ENCODE data around the gene ZCCHC3.
"Not testable (repeated sequence)": the region's sequence is repeated elsewhere in the genome, so short reads cannot be mapped to it uniquely, and the experiment has no call there.

ZCCHC3 gene

DNA sequence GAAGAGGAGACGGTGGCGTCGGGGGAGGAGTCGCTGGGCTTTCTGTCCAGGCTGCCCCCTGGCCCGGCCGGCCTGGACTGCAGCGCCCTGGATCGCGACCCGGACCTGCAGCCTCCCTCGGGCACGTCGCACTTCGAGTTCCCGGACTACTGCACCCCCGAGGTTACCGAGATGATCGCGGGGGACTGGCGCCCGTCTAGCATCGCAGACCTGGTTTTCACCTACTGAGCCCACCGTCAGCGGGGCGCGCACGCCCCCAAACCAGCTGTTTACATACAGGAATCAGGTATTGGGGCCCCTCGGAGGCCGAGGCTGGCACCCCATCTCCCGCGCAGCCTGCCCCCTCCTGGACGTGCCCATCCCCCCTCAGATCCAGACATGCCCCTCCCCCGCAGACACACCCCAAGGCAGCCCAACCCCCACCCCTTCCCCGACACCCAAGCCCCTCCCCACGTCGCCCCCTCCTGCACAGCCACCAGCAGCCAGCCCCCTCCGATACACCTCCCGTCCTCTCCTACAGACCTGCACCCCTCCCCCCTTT lies 29.3 kb downstream of the ZCCHC3 start:
- DNase-seq (ENCODE audit: low read depth in 1 of 2, low spot score in 1 of 2) = peak in 1 of 2 experiments; percentile 68
- no peak for TF ChIP-seq JUND (IDR thresholded peaks at IDR 0.05; ENCODE audit: low read depth)
- in situ Hi-C loops (cut with HindIII; ENCODE audit: low pct_unique_long_range_greater_than_20kb, low sequenced_read_pairs) = no loop called here

DNA sequence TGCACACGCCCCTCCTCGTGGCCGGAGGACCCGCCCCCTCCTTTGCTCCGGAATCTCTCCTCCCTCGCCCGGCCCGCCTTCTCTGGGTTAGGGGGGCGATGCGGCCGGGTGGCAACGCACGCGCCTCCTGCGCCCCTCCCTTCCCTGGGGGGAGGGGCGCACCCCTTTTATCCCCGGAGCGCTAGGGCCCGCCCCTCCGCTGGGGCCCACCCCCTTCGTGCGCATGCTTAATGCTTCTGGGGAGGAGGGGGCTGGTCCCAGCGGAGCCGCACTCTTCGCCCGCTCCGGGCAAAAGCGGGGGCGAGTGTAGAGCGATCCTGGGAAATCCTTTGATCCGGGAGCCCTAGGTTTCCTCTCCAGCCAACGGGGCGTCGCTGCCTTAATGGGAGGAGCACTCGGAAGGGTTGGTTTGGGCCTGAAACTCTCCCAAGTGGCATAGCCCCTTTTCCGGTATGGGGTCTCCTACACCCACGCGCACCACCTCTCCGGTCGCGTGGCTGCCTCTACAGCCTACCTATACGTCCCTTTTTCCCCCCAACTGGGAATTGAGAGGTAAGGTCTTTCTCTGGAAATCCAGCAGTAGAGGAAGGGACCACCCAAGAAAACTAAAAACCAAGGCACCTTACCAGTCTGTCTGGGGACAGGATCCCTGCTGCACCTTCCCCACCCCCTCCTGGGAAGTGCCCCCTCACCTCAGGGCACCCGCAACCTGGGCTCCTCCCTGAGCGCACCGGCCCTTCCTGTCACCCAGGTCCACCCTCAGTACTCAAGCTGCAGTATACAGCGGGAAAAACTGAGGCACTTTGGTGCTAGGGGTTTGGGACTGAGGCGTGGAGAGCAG lies 30.0 kb downstream of the ZCCHC3 start:
- peak; percentile 77 to 96 for DNase-seq (ENCODE audit: low read depth in 1 of 2, low spot score in 1 of 2)
- no peak for TF ChIP-seq JUND (IDR thresholded peaks at IDR 0.05; ENCODE audit: low read depth)
- in situ Hi-C loops (cut with HindIII; ENCODE audit: low pct_unique_long_range_greater_than_20kb, low sequenced_read_pairs) = no loop called here

DNA sequence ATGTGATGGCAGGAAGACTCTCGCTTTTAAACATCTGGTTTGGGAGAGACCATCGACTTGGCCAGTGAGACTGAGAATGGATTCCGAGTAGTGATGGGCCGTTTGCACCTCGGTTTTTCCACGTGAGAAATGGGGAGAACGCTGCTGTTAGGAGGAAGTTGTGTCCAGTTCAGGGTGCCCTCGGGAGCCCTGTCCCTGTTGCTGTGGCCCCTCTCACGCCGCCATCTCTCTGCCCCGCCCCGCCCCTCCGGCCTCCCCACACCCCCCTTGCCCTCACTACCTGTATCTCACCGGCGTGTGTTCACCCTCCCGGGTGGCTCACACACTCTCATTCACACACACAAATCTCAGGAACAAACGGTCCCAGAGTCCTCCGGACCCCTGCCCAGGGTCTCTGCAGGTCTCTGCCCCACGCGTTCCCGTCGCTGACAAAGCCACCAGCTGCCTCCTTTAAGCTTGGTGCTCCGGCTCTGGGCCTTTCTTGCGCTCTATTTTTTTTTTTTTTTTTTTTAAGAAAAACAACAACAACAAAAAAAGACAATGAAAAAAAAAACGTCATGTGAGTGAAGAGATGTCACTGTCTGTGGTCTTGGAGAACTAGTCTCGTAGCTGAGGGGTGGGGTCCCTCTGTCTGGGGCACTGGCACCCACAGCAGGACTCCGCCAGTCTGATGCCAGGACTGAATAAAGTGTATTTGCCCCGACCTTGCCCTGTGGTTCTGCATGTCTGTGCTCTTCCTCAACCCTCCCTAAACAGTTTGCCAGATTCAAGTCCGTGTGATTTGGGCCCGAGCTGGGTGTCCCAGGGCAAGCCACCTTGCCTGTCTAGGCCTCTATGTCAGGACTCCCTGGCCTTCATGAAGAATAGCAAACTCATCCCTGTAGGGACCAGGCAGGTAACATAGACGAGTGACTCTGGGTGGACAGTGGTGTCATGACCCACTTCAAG lies 30.9 kb downstream of the ZCCHC3 start:
- in situ Hi-C loops (cut with HindIII; ENCODE audit: low pct_unique_long_range_greater_than_20kb, low sequenced_read_pairs) = no loop called here
- no peak for TF ChIP-seq JUND (IDR thresholded peaks at IDR 0.05; ENCODE audit: low read depth)
- DNase-seq (ENCODE audit: low read depth in 1 of 2, low spot score in 1 of 2) = no peak

DNA sequence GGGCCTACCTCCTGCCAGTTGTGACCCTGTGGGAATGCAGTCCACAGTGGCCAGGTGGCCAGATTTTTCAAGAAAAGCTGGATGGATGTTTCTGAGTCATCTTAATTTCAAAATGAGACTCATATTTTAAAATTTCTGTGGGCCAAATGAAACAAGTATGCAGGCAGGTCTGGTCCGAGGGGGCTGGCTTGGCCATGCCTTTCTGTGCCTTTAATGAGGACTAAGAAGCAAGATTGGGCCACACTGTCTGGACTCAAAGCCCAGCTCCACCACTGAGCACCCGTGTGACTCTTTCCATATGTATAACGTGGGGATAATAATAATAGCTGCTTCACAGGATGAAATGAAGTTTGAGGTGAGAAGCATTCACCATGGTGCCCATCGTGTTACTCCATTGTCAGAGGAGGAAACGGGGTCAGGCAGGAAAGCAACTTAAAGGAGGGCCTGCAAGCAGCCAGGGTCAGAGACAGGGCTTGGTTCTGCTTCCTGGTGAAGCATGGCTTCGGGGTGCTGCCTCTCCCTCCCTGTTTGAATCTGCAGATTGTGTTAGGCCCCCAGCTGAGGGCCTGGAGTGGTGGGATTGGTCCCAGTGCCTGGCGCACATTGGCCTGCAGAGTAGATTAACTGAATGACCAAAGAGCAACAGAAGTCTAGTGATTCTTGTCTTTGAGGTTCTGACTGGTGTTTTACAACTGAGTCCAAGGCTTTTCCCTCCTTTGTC lies 31.8 kb downstream of the ZCCHC3 start:
- in situ Hi-C loops (cut with HindIII; ENCODE audit: low pct_unique_long_range_greater_than_20kb, low sequenced_read_pairs) = no loop called here
- TF ChIP-seq JUND (IDR thresholded peaks at IDR 0.05; ENCODE audit: low read depth) = no peak
- no peak for DNase-seq (ENCODE audit: low read depth in 1 of 2, low spot score in 1 of 2)

- in situ Hi-C loops (cut with HindIII; ENCODE audit: low pct_unique_long_range_greater_than_20kb, low sequenced_read_pairs) = no loop called here
- no peak for DNase-seq (ENCODE audit: low read depth in 1 of 2, low spot score in 1 of 2)
- no peak for TF ChIP-seq JUND (IDR thresholded peaks at IDR 0.05; ENCODE audit: low read depth)
Observed at GRCh38 chr20:329851-330232, 32.5 kb downstream of the ZCCHC3 start.

DNA sequence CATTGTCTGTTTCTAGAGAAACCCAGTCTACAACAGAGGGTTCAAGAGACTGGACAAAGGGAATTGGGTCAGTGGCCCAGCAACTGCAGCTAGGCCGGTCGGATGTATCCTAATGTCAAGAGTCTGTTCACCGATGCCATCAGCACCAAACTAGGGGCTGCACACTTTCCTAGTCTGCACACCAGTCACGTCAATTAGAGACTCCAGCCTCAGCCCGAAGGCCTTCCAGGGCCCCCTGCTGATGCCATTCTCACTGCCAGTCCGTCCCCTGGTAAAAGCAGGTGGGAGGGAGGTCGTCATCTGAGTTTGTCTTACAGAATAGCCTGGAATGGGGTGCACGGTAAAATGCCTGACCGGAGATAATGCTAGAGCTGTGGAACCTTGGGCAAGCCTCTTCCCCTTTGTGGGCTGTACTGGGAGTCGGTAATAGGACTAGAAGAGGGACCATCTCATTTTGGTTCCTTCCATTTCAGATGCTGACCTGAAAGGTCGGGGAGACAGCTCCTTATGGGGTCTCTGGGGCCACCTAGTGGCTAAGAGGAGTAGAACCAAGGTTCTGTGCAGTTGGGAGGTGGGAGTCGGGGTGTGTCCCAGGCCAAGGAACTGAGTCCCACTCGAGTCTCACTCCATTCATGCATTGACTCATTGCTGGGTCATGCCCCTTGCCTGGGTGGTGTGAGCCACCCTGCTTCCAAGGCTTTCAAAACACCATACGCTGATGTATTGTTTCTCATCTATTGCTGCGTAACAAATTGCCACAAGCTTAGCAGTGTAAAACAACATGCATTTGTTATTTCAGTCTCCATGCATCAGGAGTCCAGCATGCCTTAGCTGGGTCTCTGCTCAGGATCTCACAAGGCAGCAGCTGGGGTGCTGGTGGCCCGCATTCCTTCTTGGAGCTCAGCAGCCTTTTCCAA lies 33.1 kb downstream of the ZCCHC3 start:
- in situ Hi-C loops (cut with HindIII; ENCODE audit: low pct_unique_long_range_greater_than_20kb, low sequenced_read_pairs) = no loop called here
- peak in 1 of 2 experiments; percentile 74 for DNase-seq (ENCODE audit: low read depth in 1 of 2, low spot score in 1 of 2)
- TF ChIP-seq JUND (IDR thresholded peaks at IDR 0.05; ENCODE audit: low read depth) = no peak

DNA sequence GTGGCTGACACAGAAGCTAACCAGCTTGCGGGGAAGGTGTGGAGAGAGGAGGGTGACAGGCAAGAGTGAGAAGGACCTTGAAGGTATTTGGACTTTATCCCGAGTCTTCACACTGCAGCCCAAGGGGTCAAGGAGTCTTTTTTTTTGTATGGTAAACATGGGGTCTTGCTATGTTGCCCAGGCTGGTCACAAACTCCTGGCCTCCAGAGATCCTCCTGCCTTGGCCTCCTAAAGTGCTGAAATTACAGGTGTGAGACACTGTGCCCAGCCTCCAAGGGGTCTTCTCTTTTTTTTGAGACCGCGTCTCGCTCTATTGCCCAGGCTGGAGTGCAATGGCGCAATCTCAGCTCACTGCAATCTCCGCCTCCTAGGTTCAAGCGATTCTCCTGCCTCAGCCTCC lies 37.2 kb downstream of the ZCCHC3 start:
- in situ Hi-C loops (cut with HindIII; ENCODE audit: low pct_unique_long_range_greater_than_20kb, low sequenced_read_pairs) = no loop called here
- DNase-seq (ENCODE audit: low read depth in 1 of 2, low spot score in 1 of 2) = no peak
- TF ChIP-seq JUND (IDR thresholded peaks at IDR 0.05; ENCODE audit: low read depth) = no peak

DNA sequence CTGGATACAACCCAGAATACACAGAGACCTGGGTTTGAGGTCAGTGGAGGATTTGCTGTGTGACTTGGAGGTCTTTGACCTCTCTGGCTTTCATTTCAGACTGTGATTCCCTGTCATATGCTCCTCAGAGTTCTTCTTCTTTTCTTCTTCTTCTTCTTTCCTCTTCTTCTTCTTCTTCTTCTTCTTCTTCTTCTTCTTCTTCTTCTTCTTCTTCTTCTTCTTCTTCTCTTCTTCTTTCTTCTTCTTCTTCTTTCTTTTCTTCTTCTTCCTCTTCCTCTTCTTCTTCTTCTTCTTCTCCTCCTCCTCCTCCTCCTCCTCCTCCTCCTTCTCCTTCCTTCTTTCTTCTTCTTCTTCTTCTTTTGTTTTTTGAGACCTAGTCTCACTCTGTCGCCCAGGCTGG lies 38.7 kb downstream of the ZCCHC3 start:
- DNase-seq (ENCODE audit: low read depth in 1 of 2, low spot score in 1 of 2); in situ Hi-C loops (cut with HindIII; ENCODE audit: low pct_unique_long_range_greater_than_20kb, low sequenced_read_pairs): not testable (repeated sequence)

DNA sequence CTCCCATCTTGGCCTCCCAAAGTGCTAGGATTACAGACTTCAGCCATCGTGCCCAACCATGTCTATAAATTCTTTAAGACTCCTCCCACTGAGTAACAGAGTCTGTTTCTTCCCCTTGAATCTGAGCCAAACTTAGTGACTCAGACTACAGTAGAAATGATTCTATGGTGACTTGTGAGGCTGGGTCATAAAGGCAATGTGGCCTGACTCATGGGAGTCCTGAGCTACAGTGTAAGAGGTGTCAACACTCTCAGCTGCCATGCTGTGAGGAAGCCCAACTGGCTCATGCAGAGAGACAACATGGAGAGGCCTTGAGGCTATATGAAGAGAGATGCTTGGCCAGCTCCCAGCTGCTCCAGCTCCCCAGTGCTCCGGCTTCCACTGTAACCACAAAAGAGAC lies 44.3 kb downstream of the ZCCHC3 start:
- TF ChIP-seq JUND (IDR thresholded peaks at IDR 0.05; ENCODE audit: low read depth) = no peak
- DNase-seq (ENCODE audit: low read depth in 1 of 2, low spot score in 1 of 2) = peak in 1 of 2 experiments; percentile 84
- in situ Hi-C loops (cut with HindIII; ENCODE audit: low pct_unique_long_range_greater_than_20kb, low sequenced_read_pairs) = no loop called here

- TF ChIP-seq JUND (IDR thresholded peaks at IDR 0.05; ENCODE audit: low read depth) = no peak
- no peak for DNase-seq (ENCODE audit: low read depth in 1 of 2, low spot score in 1 of 2)
- in situ Hi-C loops (cut with HindIII; ENCODE audit: low pct_unique_long_range_greater_than_20kb, low sequenced_read_pairs) = no loop called here
Observed at GRCh38 chr20:343107-343506, 45.7 kb downstream of the ZCCHC3 start.

GRCh38 chr20:346033-346639 lies 48.8 kb downstream of the ZCCHC3 start:
- no peak for DNase-seq (ENCODE audit: low read depth in 1 of 2, low spot score in 1 of 2)
- in situ Hi-C loops (cut with HindIII; ENCODE audit: low pct_unique_long_range_greater_than_20kb, low sequenced_read_pairs) = no loop called here
- no peak for TF ChIP-seq JUND (IDR thresholded peaks at IDR 0.05; ENCODE audit: low read depth)

Measured in T47D (cell line).